Measurements from ENCODE around the gene ZFP36L2.

Gene ZFP36L2

GRCh38 chr2:43241558-43241957 is 15.2 kb upstream of the ZFP36L2 start:
- DNase-seq, result no peak

GRCh38 chr2:43240766-43241150 is 14.4 kb upstream of the ZFP36L2 start:
- no peak for DNase-seq

- DNase-seq, result no peak
Measured at GRCh38 chr2:43239981-43240765, 13.8 kb upstream of the ZFP36L2 start.

GRCh38 chr2:43238813-43239212 is 12.4 kb upstream of the ZFP36L2 start:
- DNase-seq, result no peak

GRCh38 chr2:43238176-43238575 is 11.8 kb upstream of the ZFP36L2 start:
- DNase-seq, result peak; percentile 32

GRCh38 chr2:43233218-43234212 is 7.1 kb upstream of the ZFP36L2 start:
- DNase-seq, result no peak

- no peak for DNase-seq
Measured at GRCh38 chr2:43230951-43231827, 4.8 kb upstream of the ZFP36L2 start.

GRCh38 chr2:43230351-43230885 is 4.0 kb upstream of the ZFP36L2 start:
- no peak for DNase-seq

GRCh38 chr2:43228756-43229659 is 2.6 kb upstream of the ZFP36L2 start:
- no peak for DNase-seq

GRCh38 chr2:43228321-43228751 is 1.9 kb upstream of the ZFP36L2 start:
- no peak for DNase-seq

- no peak for DNase-seq
Measured at GRCh38 chr2:43227830-43228281, 1.4 kb upstream of the ZFP36L2 start.

- DNase-seq, result peak; percentile 77
Measured at GRCh38 chr2:43226955-43227829, 786 bp upstream of the ZFP36L2 start.

- DNase-seq, result peak; percentile 61
Measured at GRCh38 chr2:43225788-43226557, 433 bp downstream of the ZFP36L2 start.

DNA sequence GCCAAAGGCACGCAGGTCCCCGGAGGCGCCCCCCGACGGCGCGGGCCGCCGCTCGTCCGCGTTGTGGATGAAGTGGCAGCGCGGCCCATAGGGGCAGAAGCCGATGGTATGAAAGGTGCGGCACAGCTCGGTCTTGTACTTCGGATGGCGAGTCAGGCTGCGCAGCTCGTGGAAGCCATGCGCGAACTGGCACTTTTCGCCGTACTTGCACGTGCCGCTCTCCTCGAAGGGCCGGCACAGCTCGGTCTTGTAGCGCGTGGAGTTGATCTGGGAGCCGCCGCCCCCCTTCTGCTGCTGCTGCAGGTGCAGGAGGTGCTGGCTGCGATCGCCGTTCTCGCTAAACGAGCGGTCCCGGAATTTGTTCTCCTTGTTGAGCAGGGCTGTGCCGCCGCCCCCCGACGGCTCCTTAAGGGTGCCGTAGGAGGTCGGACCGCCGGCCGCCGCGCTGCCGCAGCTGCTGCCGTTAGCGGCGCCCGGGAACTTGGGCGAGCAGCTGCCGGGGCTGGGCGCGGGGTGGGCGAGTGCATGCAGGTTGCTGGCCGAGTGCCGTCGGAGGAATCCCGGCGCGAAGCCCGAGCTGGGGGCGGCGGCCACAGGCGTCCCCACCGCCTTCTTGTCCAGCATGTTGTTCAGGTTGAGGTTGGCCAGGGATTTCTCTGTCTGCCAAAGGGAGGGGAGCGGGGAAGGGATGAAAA is 1.2 kb downstream of the ZFP36L2 start:
- peak; percentile 59 for DNase-seq

DNA sequence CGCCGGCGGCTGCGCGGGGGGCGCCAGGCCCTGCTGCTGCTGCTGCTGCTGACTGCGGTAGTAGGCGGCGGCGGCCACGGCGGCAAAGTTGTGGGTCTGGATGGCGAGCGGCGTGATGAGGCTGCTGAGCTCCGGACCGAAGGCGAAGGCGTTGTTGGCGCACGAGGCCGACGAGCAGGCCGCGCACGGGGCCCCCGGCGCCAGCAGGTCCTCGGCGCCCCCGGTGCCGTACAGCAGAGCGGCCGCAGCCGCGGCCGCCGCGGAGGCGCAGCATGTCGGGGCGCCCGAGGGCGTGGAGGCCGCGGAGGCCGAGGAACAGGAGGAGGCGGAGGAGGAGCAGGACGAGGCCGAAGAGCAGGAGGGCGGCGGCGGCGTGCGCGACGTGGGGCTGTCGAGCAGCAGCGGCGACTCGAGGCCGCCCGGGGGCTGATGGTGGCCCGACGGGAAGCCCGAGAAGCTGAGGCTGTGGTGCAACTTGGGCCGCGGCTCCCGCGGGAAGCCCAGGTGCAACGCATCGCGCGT is 1.8 kb downstream of the ZFP36L2 start:
- DNase-seq, result peak; percentile 52

DNA sequence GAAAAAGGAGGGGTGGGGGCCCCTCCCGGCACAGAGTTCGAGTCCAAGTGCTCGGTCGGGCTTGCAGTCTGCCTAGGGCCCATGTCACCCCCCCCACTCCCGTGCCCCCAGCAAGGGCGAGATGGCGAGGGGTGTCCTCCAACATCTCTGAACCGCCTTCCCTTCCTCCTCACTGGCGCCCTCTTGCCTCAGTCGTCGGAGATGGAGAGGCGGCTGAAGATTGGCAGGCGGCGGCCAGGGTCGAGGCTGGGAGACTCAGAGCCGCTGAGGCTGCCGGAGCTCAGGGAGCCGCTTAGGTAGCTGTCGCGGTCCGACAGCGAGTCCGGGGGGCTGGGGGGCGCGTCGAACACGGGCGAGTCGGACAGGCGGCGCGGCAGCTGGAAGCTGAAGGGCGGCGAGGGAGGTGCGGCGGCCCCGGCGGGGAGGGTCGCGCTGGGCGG is 2.3 kb downstream of the ZFP36L2 start:
- DNase-seq, result peak; percentile 78

DNA sequence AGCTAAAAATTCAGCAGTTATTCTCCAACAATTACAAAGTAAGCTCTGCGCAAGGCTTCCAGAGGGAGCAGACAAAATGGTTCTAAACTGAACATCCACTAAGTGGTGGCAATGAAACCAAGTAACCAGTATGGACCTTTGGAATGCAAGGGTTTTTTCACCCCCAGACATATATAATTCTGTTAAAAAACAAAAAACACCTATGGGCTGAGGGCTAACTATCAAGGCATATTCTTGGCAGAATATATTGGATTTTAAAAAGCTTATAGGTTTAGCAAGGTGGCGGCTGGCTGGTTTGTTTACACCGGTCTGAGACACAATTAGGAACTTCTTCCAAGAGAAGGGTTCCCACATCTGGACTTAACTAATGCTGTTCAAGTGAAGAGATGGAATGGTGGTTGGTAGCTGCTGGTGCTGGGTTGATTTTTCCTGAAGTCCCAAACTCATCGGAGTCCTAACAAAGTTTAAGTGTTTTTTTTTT is 2.8 kb downstream of the ZFP36L2 start:
- DNase-seq, result peak; percentile 52

Data from EL (cell line).